ENCODE measurements around the gene FES. TPM values are rescaled to one million over a fixed set of nuclear protein-coding genes. Genes with fewer than 3 reads are reported as not detected.

The FES gene
- polyA plus RNA-seq, 1 of the 3 experiments (the other 2 are of a cell fraction): 0.03 TPM

DNA sequence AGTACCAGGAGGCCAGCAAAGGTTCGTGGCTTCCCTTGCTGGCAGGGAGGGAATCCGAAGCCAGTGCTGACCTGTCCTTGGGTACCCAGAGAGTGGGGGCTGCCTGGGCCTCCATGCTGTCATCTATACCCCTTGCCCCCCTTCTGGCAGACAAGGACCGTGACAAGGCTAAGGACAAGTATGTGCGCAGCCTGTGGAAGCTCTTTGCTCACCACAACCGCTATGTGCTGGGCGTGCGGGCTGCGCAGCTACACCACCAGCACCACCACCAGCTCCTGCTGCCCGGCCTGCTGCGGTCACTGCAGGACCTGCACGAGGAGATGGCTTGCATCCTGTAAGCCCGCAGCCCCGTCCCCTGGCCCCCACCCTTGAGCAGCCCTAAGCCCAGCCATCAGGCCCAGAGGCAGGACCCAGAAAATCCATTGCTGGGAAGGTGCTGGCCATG is 2.8 kb downstream of the FES start:
- no peak overlapping the region for H2AFZ ChIP-seq (ENCODE audit: low read depth)
- H3K9me2 ChIP-seq: no peaks in the 10 kb centered on the region
- WGBS (ENCODE audit: low lambda C conversion rate): 68% methylated on average over 4 of the region's 13 CpGs
- no peak overlapping the region for H3K4me2 ChIP-seq
- H3K4me1 ChIP-seq (ENCODE audit: control insufficient read depth in 1 of 2, insufficient read depth in 2 of 2, low read depth in 1 of 2, low read length in 1 of 2): peaks cover 0 to 14% of the 10 kb centered on the region in 2 experiments; a peak in 1 of 4 replicates
- H3K4me3 ChIP-seq (ENCODE audit: low read depth in 2 of 2, low read length in 1 of 2): no peak overlapping the region
- ChIA-PET CTCF (interaction anchor here (1.0 to 5.6 kb wide), 17 partner anchors 9 to 744 kb away, joined by 3 to 55 read pairs (median 17); partner anchors contain the start of genes FURIN, HDDC3, MAN2A2 and UNC45A), POLR2A (no interaction called here)
- H3K9ac ChIP-seq: no peak overlapping the region
- DNase-seq: no peak
- H3K36me3 ChIP-seq (replicated peaks in 1 of 2; ENCODE audit: control insufficient read depth in 1 of 2, insufficient read depth in 2 of 2, low read length in 1 of 2): peaks cover 0 to 4% of the 10 kb centered on the region in 2 experiments
- no peak for TF ChIP-seq FOSL2 (IDR thresholded peaks at IDR 0.05; ENCODE audit: borderline replicate concordance, low read depth)
- no peak for TF ChIP-seq CHD2 (IDR thresholded peaks at IDR 0.05; ENCODE audit: low read length, partially characterized antibody)
- TF ChIP-seq RCOR1 (IDR thresholded peaks at IDR 0.05; ENCODE audit: low read length): no peak
- no peak for TF ChIP-seq FOXJ3 (CRISPR knock-in tag; IDR thresholded peaks at IDR 0.05)
- no peak for TF ChIP-seq NRF1 (IDR thresholded peaks at IDR 0.05; ENCODE audit: low read depth, low read length)
- TF ChIP-seq NFIC (IDR thresholded peaks at IDR 0.05; ENCODE audit: borderline replicate concordance): no peak
- no peak for TF ChIP-seq MEF2A (IDR thresholded peaks at IDR 0.05; ENCODE audit: borderline replicate concordance, low read depth)
- TF ChIP-seq FOXM1 (IDR thresholded peaks at IDR 0.05; ENCODE audit: low read depth): no peak
- TF ChIP-seq EP300 (IDR thresholded peaks at IDR 0.05; ENCODE audit: borderline replicate concordance in 1 of 2, low read depth in 1 of 2, low read length in 1 of 2): no peak
- no peak for TF ChIP-seq YY1 (IDR thresholded peaks at IDR 0.05; ENCODE audit: low read depth)
- TF ChIP-seq, protein P1, sequence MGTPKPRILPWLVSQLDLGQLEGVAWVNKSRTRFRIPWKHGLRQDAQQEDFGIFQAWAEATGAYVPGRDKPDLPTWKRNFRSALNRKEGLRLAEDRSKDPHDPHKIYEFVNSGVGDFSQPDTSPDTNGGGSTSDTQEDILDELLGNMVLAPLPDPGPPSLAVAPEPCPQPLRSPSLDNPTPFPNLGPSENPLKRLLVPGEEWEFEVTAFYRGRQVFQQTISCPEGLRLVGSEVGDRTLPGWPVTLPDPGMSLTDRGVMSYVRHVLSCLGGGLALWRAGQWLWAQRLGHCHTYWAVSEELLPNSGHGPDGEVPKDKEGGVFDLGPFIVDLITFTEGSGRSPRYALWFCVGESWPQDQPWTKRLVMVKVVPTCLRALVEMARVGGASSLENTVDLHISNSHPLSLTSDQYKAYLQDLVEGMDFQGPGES (IDR thresholded peaks at IDR 0.05; ENCODE audit: low read depth, low read length): no peak
- TF ChIP-seq SIN3A (IDR thresholded peaks at IDR 0.05; ENCODE audit: borderline replicate concordance, low read depth, low read length): no peak
- TF ChIP-seq JUND (IDR thresholded peaks at IDR 0.05): no peak
- TF ChIP-seq, protein P2, sequence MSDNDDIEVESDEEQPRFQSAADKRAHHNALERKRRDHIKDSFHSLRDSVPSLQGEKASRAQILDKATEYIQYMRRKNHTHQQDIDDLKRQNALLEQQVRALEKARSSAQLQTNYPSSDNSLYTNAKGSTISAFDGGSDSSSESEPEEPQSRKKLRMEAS (IDR thresholded peaks at IDR 0.05; ENCODE audit: low read depth): no peak
- TF ChIP-seq ELF1 (IDR thresholded peaks at IDR 0.05): no peak
- no peak overlapping the region for H3K27ac ChIP-seq (ENCODE audit: low read depth in 2 of 2, low read length in 1 of 2)
- H4K20me1 ChIP-seq (ENCODE audit: insufficient read depth): no peaks in the 10 kb centered on the region
- H3K9me3 ChIP-seq: no peaks in the 10 kb centered on the region
- no peaks in the 10 kb centered on the region for H3K27me3 ChIP-seq (ENCODE audit: insufficient read depth)
- H3K79me2 ChIP-seq (ENCODE audit: insufficient read depth): no peaks in the 10 kb centered on the region
- H3F3A ChIP-seq (replicated peaks; ENCODE audit: insufficient read depth): peaks cover 9% of the 10 kb centered on the region

DNA sequence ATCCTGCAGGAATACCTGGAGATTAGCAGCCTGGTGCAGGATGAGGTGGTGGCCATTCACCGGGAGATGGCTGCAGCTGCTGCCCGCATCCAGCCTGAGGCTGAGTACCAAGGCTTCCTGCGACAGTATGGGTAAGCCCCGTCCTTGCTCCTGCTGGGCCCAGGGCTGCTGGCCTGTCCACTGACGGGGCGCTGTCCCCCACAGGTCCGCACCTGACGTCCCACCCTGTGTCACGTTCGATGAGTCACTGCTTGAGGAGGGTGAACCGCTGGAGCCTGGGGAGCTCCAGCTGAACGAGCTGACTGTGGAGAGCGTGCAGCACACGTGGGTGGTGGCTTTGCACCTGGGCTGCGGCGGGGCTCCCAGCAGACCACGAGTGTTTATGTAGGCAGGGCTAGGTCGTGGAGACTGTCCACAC is 5.0 kb downstream of the FES start:
- Histone ChIP-seq H3K27me3 (ENCODE audit: insufficient read depth) (no peaks in the 10 kb centered on the region), H3K9ac (no peak overlapping the region), H3K79me2 (ENCODE audit: insufficient read depth) (no peaks in the 10 kb centered on the region), H3K4me1 (ENCODE audit: control insufficient read depth in 1 of 2, insufficient read depth in 2 of 2, low read depth in 1 of 2, low read length in 1 of 2) (no peaks in the 10 kb centered on the region; a peak in 1 of 4 replicates), H2AFZ (ENCODE audit: low read depth) (no peak overlapping the region), H3K27ac (ENCODE audit: low read depth in 2 of 2, low read length in 1 of 2) (no peak overlapping the region), H4K20me1 (ENCODE audit: insufficient read depth) (no peaks in the 10 kb centered on the region), H3K9me2 (no peaks in the 10 kb centered on the region), H3K4me3 (ENCODE audit: low read depth in 2 of 2, low read length in 1 of 2) (no peak overlapping the region), H3K36me3 (replicated peaks in 1 of 2; ENCODE audit: control insufficient read depth in 1 of 2, insufficient read depth in 2 of 2, low read length in 1 of 2) (no peaks in the 10 kb centered on the region), H3F3A (replicated peaks; ENCODE audit: insufficient read depth) (peaks cover 3% of the 10 kb centered on the region), H3K4me2 (no peak overlapping the region), H3K9me3 (no peaks in the 10 kb centered on the region)
- ChIA-PET CTCF (interaction anchor here (0.9 to 2.1 kb wide), 5 partner anchors 9 to 569 kb away, joined by 3 to 8 read pairs (median 4); no protein-coding TSS in a partner anchor), POLR2A (no interaction called here)
- DNase-seq: no peak
- 74% methylated on average over 9 of the region's 18 CpGs for whole genome bisulfite sequencing (ENCODE audit: low lambda C conversion rate)
- TF ChIP-seq PBX3 (IDR thresholded peaks at IDR 0.05): no peak
- TF ChIP-seq, protein P1 (IDR thresholded peaks at IDR 0.05; ENCODE audit: low read depth, low read length): no peak
- no peak for TF ChIP-seq ZBTB33 (IDR thresholded peaks at IDR 0.05; ENCODE audit: borderline replicate concordance, low read depth)
- TF ChIP-seq TCF12 (IDR thresholded peaks at IDR 0.05): no peak
- TF ChIP-seq RCOR1 (IDR thresholded peaks at IDR 0.05; ENCODE audit: low read length): no peak
- TF ChIP-seq EZH2phosphoT487 (IDR thresholded peaks at IDR 0.05; ENCODE audit: borderline replicate concordance, low read depth): no peak
- no peak for TF ChIP-seq CHD2 (IDR thresholded peaks at IDR 0.05; ENCODE audit: low read length, partially characterized antibody)
- TF ChIP-seq RAD21 (IDR thresholded peaks at IDR 0.05; ENCODE audit: low read length): no peak
- no peak for TF ChIP-seq GABPA (IDR thresholded peaks at IDR 0.05; ENCODE audit: low read depth)
- TF ChIP-seq FOXJ3 (CRISPR knock-in tag; IDR thresholded peaks at IDR 0.05): no peak
- TF ChIP-seq TEAD4 (IDR thresholded peaks at IDR 0.05; ENCODE audit: borderline replicate concordance, insufficient read depth): no peak
- no peak for TF ChIP-seq ELF1 (IDR thresholded peaks at IDR 0.05)
